ENCODE results near the gene PGAP6.

GRCh38 chr16:379961-380761, 1.6 kb downstream of the PGAP6 start:
- no peak for TF ChIP-seq GATA2 (IDR thresholded peaks at IDR 0.05; ENCODE audit: low read depth, low read length)
- TF ChIP-seq GATA3 (IDR thresholded peaks at IDR 0.05; ENCODE audit: low read depth, low read length) = no peak

Measured in SH-SY5Y (cell line).